Cardiac fibroblast (primary cell): ENCODE measurements around the gene NR2F1.
A peak's percentile ranks its signal among the peaks of the same experiment; 100 is the strongest.

Source experiments
- DNase-seq, 2 donors: peaks; one replicate each; pipeline versions ENCODE4 v3.0.0 to v3.0.0-alpha.2; 2010; ENCODE audit warnings: low read depth in 2 of 2
- H3K4me3 ChIP-seq, 2 donors: replicated peaks in 1 of 2; 1 replicate in 1 of 2; 2 replicates in 1 of 2; pipeline ENCODE4 v1.5.1; 2011; ENCODE audit warnings: low read depth in 2 of 2, low read length in 2 of 2, mild to moderate bottlenecking in 2 of 2, moderate library complexity in 1 of 2
- CTCF ChIP-seq: IDR thresholded peaks from one replicate; pipeline ENCODE4 v1.5.1; 2011; ENCODE audit warnings: low read depth, mild to moderate bottlenecking, low read length, inconsistent platforms

NR2F1 gene

DNA sequence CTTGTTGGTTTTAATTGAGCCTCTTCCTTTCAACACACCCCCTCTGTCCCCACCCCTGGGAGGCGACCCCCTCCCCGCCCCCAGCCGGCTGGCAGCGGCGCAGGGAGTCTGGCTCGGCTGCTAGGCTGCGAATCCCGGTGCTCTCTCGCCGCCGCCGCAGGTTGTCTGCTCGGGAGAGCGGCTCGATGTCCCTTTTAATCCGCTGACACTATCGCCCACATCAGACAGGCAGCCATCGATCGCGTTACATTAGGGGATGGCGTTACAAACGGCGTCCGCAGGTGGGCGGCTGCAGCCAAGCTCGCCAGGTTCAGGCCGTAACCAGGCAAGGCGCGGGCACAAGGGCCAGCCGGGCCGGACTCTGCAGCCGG lies 3.3 kb upstream of the NR2F1 start:
- DNase-seq: peak in 1 of 2 donors; percentile 55
- no peak for TF ChIP-seq CTCF
- H3K4me3 ChIP-seq: peak overlapping the region; percentile 83 to 86

- peak; percentile 60 to 65 for DNase-seq
- no peak for TF ChIP-seq CTCF
- peak overlapping the region; percentile 83 to 86 for H3K4me3 ChIP-seq
Measured at GRCh38 chr5:93580063-93580926, 2.7 kb upstream of the NR2F1 start.

- DNase-seq: peak; percentile 60 to 63
- no peak for TF ChIP-seq CTCF
- H3K4me3 ChIP-seq: peak within 1 kb of the TSS; percentile 83 to 86
Measured at GRCh38 chr5:93580927-93581445, 2.0 kb upstream of the NR2F1 start, which contains the start of gene NR2F1-AS1. Gene NR2F1-AS1 (minus strand): TSS chr5:93581219.

DNA sequence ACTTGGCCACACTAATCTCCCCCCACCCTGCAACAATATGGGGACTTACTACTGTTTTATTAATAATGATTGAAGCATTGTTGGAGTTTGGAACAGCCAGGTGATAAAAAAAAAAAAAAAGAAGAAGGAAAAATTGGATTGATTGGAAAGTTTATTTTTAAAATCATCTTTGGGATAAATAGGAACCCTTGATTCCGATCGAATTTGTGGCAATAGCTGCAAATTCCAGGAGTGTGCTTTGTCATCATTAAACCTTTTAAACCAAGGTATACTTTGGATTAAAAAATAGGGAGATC lies 907 bp upstream of the NR2F1 start:
- no peak for DNase-seq
- no peak for TF ChIP-seq CTCF
- peak overlapping the region; percentile 83 to 86 for H3K4me3 ChIP-seq

- no peak for TF ChIP-seq CTCF
- H3K4me3 ChIP-seq: peak overlapping the region; percentile 83 to 86
- DNase-seq: no peak
Measured at GRCh38 chr5:93583439-93583767, 381 bp downstream of the NR2F1 start.

GRCh38 chr5:93583768-93584595 lies 960 bp downstream of the NR2F1 start:
- peak; percentile 55 to 76 for DNase-seq
- peak overlapping the region; percentile 83 to 86 for H3K4me3 ChIP-seq
- TF ChIP-seq CTCF: no peak
